Naive thymus-derived CD8-positive, alpha-beta T cell (primary cell): ENCODE measurements around the gene CCL20. TPM values are rescaled to one million over a fixed set of nuclear protein-coding genes. Genes with fewer than 3 reads are reported as not detected.

Experiments used
- ATAC-seq, 2 donors: fragments of 150-1000 bp; cut with Tn5 transposase in 1 of 2; sonication (Bioruptor Pico), chemical (Tn5 transposase) in 1 of 2; 1 replicate in 1 of 2; 2 replicates in 1 of 2; pipeline ENCODE4 v1.10.0; 2021; ENCODE audit warnings: mild to moderate bottlenecking in 2 of 2, moderate library complexity in 2 of 2
- POLR2A ChIA-PET: fragments of 350-600 bp; sonication (Branson Sonifier 250); formaldehyde crosslinking; loops from one replicate; lab custom pipeline; 2021; ENCODE audit warnings: antibody characterized with exemption; lab: Charles Lee
- DNase-seq, 10 donors: peaks; one replicate each; pipeline versions ENCODE4 v3.0.0 to v3.0.0-alpha.2; 2020 to 2022
- H3K27ac Mint-ChIP-seq, 10 donors: one replicate each; pipeline ENCODE4 v1.8.0; 2020 to 2022; ENCODE audit warnings: mild to moderate bottlenecking in 10 of 10, mixed read lengths in 10 of 10, moderate library complexity in 4 of 10, inconsistent platforms in 1 of 10
- H3K27me3 Mint-ChIP-seq, 5 donors: one replicate each; pipeline ENCODE4 v1.8.0; 2021 to 2022; ENCODE audit warnings: mixed read lengths in 5 of 5
- H3K36me3 Mint-ChIP-seq, 3 donors: one replicate each; pipeline ENCODE4 v1.8.0; 2020 to 2022; ENCODE audit warnings: mixed read lengths in 3 of 3, mild to moderate bottlenecking in 2 of 3, inconsistent platforms in 1 of 3
- H3K4me1 Mint-ChIP-seq, 4 donors: one replicate each; pipeline ENCODE4 v1.8.0; 2021 to 2022; ENCODE audit warnings: mixed read lengths in 4 of 4
- H3K4me3 Mint-ChIP-seq, 10 donors: one replicate each; pipeline ENCODE4 v1.8.0; 2020 to 2022; ENCODE audit warnings: mild to moderate bottlenecking in 10 of 10, mixed read lengths in 10 of 10, moderate library complexity in 6 of 10, inconsistent platforms in 1 of 10
- H3K9me3 Mint-ChIP-seq, 9 donors: one replicate each; pipeline ENCODE4 v1.8.0; 2020 to 2022; ENCODE audit warnings: mixed read lengths in 9 of 9, mild to moderate bottlenecking in 3 of 9, inconsistent platforms in 1 of 9, moderate library complexity in 1 of 9
- polyA plus RNA-seq, 3 donors: library from polyadenylated mRNA; unstranded; fragments of 300-500 nt; fragmentation: Illumina TruSeq; gene quantifications; one replicate each; pipeline ENCODE4 v1.2.3, GENCODE V29; 2021
- total RNA-seq, 8 experiments: library from RNA in 2 of 8; stranded (reverse) in 2 of 8; gene quantifications; one replicate each; pipeline ENCODE4 v1.2.3 and lab custom pipeline; 2021 to 2026

The CCL20 gene
- total and polyA plus RNA-seq, 5 experiments from 2014 or later, result not detected

DNA sequence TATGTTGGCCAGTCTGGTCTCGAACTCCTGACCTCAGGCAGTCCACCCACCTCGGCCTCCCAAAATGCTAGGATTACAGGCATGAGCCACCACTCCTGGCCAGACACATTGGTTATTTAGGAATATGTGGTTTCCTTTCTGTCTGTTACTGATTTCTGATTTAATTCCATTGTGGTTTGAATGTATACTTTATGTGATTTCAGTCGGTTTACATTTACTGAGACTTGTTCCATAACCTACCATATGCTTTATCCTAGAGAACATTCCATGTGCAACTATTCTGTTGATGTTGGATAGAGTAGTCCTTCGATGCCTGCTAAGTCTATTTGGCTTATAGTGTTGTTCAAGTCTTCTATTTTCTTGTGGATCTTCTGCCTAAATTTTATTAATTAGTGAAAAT lies 1.6 kb upstream of the CCL20 start:
- H3K27ac Mint-ChIP-seq, result no peak overlapping the region
- H3K9me3 Mint-ChIP-seq, result no peaks in the 10 kb centered on the region
- peaks cover 2 to 33% (median 12%) of the 10 kb centered on the region in 5 donors for H3K27me3 Mint-ChIP-seq
- H3K4me3 Mint-ChIP-seq, result no peak overlapping the region
- DNase-seq (no peak), ATAC-seq (no peak)
- H3K4me1 Mint-ChIP-seq, result peaks cover 0 to 1% (median 0%) of the 10 kb centered on the region in 4 donors
- POLR2A ChIA-PET, result no interaction called here
- H3K36me3 Mint-ChIP-seq, result peaks cover 0 to 3% (median 0%) of the 10 kb centered on the region in 3 donors

- Mint-ChIP-seq H3K36me3 (peaks cover 0 to 3% (median 0%) of the 10 kb centered on the region in 3 donors), H3K27ac (no peak overlapping the region), H3K9me3 (no peaks in the 10 kb centered on the region), H3K4me3 (no peak overlapping the region), H3K4me1 (peaks cover 0 to 1% (median 0%) of the 10 kb centered on the region in 4 donors), H3K27me3 (peaks cover 2 to 38% (median 12%) of the 10 kb centered on the region in 5 donors)
- DNase-seq (no peak), ATAC-seq (no peak)
- POLR2A ChIA-PET, result no interaction called here
Observed at GRCh38 chr2:227813229-227813561, 447 bp upstream of the CCL20 start.

DNA sequence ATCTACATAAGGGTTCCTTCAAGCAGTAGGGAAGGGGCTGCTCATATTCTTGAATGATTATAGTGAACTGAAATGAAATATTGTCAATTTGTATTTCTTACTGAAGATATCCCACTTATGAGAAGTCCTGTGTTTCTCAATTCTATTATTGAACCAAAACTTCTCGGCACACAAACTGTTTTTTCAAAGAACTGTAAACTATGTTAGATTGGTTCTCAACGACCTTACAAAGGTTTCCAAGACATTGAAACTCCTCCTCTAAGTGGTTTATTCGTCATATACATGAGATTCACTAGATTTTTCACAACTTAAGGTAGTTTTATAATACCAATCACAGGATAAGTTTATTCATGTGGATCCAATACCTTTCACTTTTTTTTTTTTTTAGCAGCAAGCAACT lies 1.4 kb downstream of the CCL20 start:
- Mint-ChIP-seq H3K9me3 (no peaks in the 10 kb centered on the region), H3K27me3 (peaks cover 2 to 44% (median 12%) of the 10 kb centered on the region in 5 donors), H3K36me3 (peaks cover 0 to 3% (median 0%) of the 10 kb centered on the region in 3 donors), H3K4me3 (no peak overlapping the region), H3K27ac (no peak overlapping the region), H3K4me1 (peaks cover 0 to 3% (median under 1%) of the 10 kb centered on the region in 4 donors)
- POLR2A ChIA-PET, result no interaction called here
- ATAC-seq (no peak), DNase-seq (no peak)

DNA sequence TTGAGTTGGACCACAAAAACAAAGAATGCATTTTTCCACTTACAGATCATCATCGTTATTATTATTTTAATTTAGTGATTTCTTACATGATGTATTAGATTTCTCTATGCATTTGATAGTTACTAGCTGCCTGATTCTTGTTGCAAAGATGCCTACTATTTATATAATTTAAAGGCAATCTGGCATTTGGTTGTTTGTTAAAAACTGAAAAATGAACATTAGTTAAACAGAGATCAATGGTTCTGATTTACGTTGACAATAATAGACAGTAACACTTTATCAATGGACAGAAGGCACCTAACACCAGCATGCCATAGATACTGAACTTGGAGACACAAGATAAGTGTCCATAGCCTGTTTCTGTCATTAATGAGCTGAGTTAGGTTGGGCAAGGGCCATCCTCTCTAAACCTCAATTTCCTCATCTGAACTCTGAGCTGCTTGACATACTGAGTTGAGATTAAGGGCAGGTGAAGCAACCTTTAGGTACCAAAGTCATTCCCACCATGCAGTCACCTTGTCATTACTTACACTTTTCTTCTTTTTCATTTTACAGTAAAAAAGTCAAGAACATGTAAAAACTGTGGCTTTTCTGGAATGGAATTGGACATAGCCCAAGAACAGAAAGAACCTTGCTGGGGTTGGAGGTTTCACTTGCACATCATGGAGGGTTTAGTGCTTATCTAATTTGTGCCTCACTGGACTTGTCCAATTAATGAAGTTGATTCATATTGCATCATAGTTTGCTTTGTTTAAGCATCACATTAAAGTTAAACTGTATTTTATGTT lies 3.1 kb downstream of the CCL20 start:
- no peak overlapping the region for H3K4me3 Mint-ChIP-seq
- H3K27me3 Mint-ChIP-seq, result peaks cover 5 to 59% (median 19%) of the 10 kb centered on the region in 5 donors
- ATAC-seq, result no peak

DNA sequence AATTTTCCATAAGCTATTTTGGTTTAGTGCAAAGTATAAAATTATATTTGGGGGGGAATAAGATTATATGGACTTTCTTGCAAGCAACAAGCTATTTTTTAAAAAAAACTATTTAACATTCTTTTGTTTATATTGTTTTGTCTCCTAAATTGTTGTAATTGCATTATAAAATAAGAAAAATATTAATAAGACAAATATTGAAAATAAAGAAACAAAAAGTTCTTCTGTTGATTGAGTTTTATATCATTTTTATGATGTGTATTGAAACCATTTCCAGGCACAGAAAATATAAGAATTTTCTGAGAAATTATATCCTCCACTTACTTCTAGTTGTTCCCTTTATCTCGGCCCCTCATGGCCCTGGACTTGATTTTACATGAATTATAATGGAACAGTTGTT lies 3.7 kb downstream of the CCL20 start:
- Mint-ChIP-seq H3K36me3 (peaks cover 0 to 8% (median 0%) of the 10 kb centered on the region in 3 donors), H3K4me1 (peaks cover 0 to 3% (median under 1%) of the 10 kb centered on the region in 4 donors), H3K9me3 (peaks cover 0 to 12% (median 0%) of the 10 kb centered on the region in 9 donors), H3K27ac (peak overlapping the region in 1 of 10 donors; percentile 27), H3K27me3 (peaks cover 2 to 55% (median 19%) of the 10 kb centered on the region in 5 donors), H3K4me3 (no peak overlapping the region)
- POLR2A ChIA-PET, result no interaction called here
- ATAC-seq (no peak), DNase-seq (no peak)

More for the DNA sequence above, 3.1 kb downstream of the CCL20 start:
- Mint-ChIP-seq H3K9me3 (peaks cover 0 to 12% (median 0%) of the 10 kb centered on the region in 9 donors), H3K4me1 (peaks cover 0 to 3% (median under 1%) of the 10 kb centered on the region in 4 donors), H3K27ac (no peak overlapping the region), H3K36me3 (peaks cover 0 to 8% (median 0%) of the 10 kb centered on the region in 3 donors)
- no peak for DNase-seq
- POLR2A ChIA-PET, result no interaction called here

DNA sequence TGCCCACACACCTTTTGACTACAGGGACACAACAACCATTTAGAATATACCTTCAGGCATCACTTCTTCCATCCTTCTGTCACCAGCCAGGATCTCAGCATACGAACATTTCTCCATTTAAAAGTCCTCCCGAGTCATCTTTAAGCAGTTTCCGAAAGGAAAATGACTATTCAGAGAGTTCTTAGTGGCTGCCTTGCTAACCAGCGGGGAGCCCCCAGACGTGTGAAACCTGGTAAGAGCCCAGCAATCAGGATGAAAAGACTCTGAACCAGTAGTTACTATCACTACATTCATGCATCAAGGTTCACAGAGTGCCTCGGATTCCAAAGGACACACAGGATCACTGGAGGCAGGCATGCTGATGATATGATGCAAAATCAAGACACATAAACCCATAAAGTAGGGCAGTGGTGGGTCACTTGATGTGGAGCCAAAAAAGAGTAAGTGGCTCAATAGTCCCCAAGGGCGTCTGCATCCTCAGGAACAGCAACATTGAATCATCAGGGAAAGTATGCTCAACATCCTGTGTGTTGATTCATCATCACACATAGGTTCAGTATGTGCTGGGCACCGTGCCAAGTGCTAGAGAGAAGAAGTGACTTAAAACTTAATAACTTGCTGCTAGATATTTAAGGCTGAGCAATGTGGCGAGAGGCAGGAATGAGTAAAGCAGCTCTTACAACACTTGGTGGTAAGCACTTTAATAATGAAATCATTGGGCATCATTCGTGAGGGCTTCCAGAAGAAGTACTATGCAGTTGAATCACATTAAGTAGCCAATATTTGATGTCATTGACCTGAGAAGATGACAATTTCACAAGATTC lies 4.4 kb downstream of the CCL20 start:
- Mint-ChIP-seq H3K27ac (peak overlapping the region in 1 of 10 donors; percentile 27), H3K4me1 (peaks cover 0 to 3% (median under 1%) of the 10 kb centered on the region in 4 donors), H3K36me3 (peaks cover 0 to 5% (median 0%) of the 10 kb centered on the region in 3 donors), H3K4me3 (no peak overlapping the region), H3K9me3 (peaks cover 0 to 12% (median 0%) of the 10 kb centered on the region in 9 donors), H3K27me3 (peaks cover 5 to 48% (median 19%) of the 10 kb centered on the region in 5 donors)
- no peak for ATAC-seq
- POLR2A ChIA-PET, result no interaction called here
- peak in 1 of 10 donors; percentile 18 for DNase-seq

- Mint-ChIP-seq H3K4me1 (peaks cover 0 to 3% (median under 1%) of the 10 kb centered on the region in 4 donors), H3K9me3 (peaks cover 0 to 12% (median 0%) of the 10 kb centered on the region in 9 donors), H3K4me3 (no peak overlapping the region), H3K36me3 (peaks cover 0 to 5% (median 0%) of the 10 kb centered on the region in 3 donors), H3K27me3 (peaks cover 5 to 40% (median 17%) of the 10 kb centered on the region in 5 donors), H3K27ac (peak overlapping the region in 1 of 10 donors; percentile 2)
- DNase-seq (no peak), ATAC-seq (no peak)
- POLR2A ChIA-PET, result no interaction called here
Observed at GRCh38 chr2:227818675-227819397, 5.2 kb downstream of the CCL20 start.

GRCh38 chr2:227819398-227819697 lies 5.7 kb downstream of the CCL20 start:
- H3K27ac Mint-ChIP-seq, result no peak overlapping the region
- peaks cover 0 to 12% (median 0%) of the 10 kb centered on the region in 9 donors for H3K9me3 Mint-ChIP-seq
- ATAC-seq (no peak), DNase-seq (no peak)
- H3K4me1 Mint-ChIP-seq, result peaks cover 0 to 3% (median 0%) of the 10 kb centered on the region in 4 donors
- no peak overlapping the region for H3K4me3 Mint-ChIP-seq
- peaks cover 0 to 5% (median 0%) of the 10 kb centered on the region in 3 donors for H3K36me3 Mint-ChIP-seq
- peaks cover 5 to 35% (median 12%) of the 10 kb centered on the region in 5 donors for H3K27me3 Mint-ChIP-seq
- POLR2A ChIA-PET, result no interaction called here

DNA sequence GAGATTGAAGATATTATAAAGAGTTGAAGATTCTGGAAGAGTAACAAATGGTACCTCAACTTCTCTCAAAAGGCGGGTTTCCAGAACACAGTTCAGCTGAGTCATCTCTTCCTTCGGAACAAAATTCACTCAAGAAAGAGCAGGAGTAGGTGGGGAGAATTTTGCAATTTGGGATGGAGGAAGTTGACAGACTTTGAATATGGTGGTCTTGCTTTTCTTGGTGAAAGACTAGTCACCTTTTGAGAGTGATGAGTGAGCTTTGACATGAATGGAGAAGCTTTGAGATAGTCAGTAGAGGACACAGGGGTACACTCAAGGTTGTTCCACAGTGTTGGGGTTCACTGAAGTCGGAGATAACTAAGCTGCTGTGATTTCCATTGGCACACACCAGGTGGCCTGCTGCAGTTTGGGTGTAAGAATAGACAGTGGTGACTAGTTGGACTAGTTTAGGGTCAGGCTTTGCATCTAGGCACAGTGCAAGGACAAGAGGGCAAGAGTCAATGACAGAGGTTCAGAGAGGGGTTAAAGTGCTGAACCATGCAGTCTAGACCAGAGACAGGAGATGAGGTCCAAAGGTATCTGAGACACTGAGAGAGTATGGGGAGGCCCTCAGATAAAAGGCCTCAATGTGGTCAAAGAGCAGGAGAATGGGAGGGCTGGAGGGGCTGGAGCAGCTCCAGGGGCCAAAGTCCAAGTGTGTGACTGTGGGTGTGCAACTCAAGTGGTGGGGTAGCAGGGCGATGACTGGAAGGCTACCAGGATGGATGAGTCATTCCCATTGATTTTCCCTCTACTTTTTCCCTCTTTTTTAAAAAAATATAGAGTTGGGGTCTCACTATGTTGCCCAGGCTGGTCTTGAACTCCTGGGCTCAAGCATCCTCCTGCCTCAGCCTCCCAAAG lies 7.7 kb downstream of the CCL20 start:
- peaks cover 0 to 3% (median 0%) of the 10 kb centered on the region in 4 donors for H3K4me1 Mint-ChIP-seq
- POLR2A ChIA-PET, result no interaction called here

DNA sequence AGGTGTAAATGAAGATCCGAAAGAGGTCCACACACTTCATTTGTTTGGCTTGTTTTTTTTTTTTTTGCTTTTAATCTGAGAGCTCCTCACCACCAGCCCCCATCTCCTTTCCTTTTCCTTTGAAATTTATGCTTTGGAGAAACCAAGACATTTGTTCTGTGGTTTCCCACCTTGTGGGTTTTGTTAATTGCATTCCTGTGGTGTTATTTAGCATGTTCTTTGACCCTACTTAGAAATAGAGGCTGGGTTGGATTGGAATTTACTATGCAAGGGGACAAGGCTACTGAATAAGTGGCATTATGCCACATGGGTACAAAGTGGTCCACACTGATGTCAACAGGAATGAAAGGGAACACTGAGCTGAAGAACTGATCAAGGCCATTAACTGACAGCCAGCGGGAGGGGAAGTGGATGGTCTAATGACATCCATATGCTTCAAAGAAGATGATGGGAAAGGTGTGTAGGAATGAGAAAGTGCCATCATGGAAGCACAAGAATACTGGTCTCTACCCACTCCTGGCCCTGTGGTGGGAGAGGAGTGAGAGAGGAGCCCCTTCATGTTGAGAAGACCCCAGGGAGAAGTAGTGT lies 8.9 kb downstream of the CCL20 start:
- Mint-ChIP-seq H3K27me3 (peaks cover 4 to 38% (median 11%) of the 10 kb centered on the region in 5 donors), H3K4me1 (peaks cover 0 to 3% (median under 1%) of the 10 kb centered on the region in 4 donors), H3K4me3 (no peak overlapping the region), H3K9me3 (peaks cover 0 to 12% (median 0%) of the 10 kb centered on the region in 9 donors), H3K27ac (no peak overlapping the region), H3K36me3 (peaks cover 0 to 5% (median 0%) of the 10 kb centered on the region in 3 donors)
- no peak for DNase-seq
- POLR2A ChIA-PET, result no interaction called here
- ATAC-seq, result no peak

More for the DNA sequence above, 7.7 kb downstream of the CCL20 start:
- no peak for DNase-seq
- peaks cover 0 to 12% (median 0%) of the 10 kb centered on the region in 9 donors for H3K9me3 Mint-ChIP-seq
- no peak for ATAC-seq
- no peak overlapping the region for H3K27ac Mint-ChIP-seq
- no peak overlapping the region for H3K4me3 Mint-ChIP-seq
- peaks cover 0 to 5% (median 0%) of the 10 kb centered on the region in 3 donors for H3K36me3 Mint-ChIP-seq
- peaks cover 4 to 29% (median 11%) of the 10 kb centered on the region in 5 donors for H3K27me3 Mint-ChIP-seq

- peaks cover 0 to 12% (median 0%) of the 10 kb centered on the region in 9 donors for H3K9me3 Mint-ChIP-seq
- no peak overlapping the region for H3K4me3 Mint-ChIP-seq
- ATAC-seq (no peak), DNase-seq (no peak)
- H3K36me3 Mint-ChIP-seq, result peaks cover 0 to 5% (median 0%) of the 10 kb centered on the region in 3 donors
- H3K27ac Mint-ChIP-seq, result no peak overlapping the region
- peaks cover 4 to 34% (median 11%) of the 10 kb centered on the region in 5 donors for H3K27me3 Mint-ChIP-seq
- peaks cover 0 to 2% (median under 1%) of the 10 kb centered on the region in 4 donors for H3K4me1 Mint-ChIP-seq
- POLR2A ChIA-PET, result no interaction called here
Observed at GRCh38 chr2:227823922-227824321, 10.3 kb downstream of the CCL20 start.
